ENCODE measurements around the gene FAM9C.
"Not testable (repeated sequence)": the region's sequence is repeated elsewhere in the genome, so short reads cannot be mapped to it uniquely, and the experiment has no call there.

FAM9C gene

GRCh38 chrX:13044441-13044840, at the start of gene FAM9C:
Gene FAM9C (minus strand): TSS chrX:13044620. CDS start chrX:13043789, 831 bp downstream.
- no peak for DNase-seq

DNA sequence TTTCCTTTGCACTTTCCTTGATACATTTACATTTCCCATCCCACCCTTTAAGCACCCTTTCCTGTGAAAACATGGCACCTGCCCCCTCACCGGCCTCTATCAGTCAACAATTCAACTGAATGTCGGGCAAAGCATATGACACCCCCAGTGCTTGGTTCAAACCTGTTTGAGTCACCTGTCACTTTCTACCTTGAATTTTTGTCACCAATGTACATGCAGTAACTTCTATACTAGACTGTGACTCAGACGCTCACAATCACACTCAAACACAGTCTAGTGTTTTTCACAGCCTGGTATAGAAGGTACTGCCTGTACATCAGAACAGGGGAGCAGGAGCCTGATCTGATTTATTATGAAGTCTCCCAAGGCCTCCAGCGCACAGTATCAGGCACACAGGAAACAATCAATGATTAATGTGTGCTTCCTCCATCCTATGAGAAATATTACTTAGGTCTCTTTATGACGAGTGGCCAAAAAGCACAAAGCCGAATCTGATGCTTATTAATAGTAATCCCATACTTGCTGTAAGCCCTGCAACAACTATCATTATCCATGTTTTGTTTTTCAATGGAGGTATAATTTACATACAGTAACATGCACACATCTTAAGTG, 49.2 kb upstream of the FAM9C start:
- DNase-seq = no peak

DNA sequence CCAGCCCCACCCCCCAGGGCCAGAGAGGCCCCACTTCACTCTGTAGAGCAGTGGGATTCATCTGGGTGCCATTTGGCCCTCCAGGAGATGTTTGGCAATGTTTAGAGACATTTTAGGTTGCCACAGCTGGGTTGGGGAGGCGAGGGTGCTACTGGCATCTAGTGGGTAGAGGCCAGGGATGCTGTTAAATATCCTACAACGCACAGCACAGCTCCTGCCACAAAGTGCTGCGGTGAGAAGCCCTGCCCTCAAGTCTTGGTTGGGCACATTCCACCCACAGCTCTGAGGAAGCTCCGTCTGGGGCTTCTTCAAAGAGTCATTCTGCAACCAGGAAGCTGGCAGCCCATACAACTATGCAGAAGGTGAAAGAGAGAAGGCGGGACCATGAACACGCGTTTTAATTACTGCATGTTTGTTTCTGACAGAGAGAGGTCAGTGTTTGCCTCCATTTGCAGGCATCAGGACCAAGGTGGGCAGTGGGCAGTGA, 48.1 kb upstream of the FAM9C start:
- DNase-seq = no peak

- no peak for DNase-seq
These were observed 46.8 kb upstream of the FAM9C start for GRCh38 chrX:13091111-13091765.

GRCh38 chrX:13090339-13091110, 46.1 kb upstream of the FAM9C start:
- DNase-seq = peak in 1 of 2 experiments; percentile 33

DNA sequence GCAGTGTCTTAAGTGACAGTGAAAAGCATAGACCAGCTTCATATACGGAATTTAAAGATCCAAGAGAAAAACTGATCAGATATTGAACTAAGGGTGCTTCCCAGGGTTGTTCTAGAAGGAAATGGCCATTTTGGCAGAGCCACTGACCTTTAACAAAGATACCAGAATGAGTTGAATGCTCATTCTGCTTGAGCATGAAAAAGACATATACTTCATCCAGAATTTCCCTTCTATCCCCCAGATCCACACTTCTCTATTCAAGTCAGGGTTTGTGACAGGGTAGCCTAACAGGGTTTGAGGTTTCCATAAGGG, 45.6 kb upstream of the FAM9C start:
- no peak for DNase-seq

GRCh38 chrX:13088156-13088487, 43.7 kb upstream of the FAM9C start:
- DNase-seq = no peak

GRCh38 chrX:13087322-13088155, 43.1 kb upstream of the FAM9C start:
- no peak for DNase-seq

GRCh38 chrX:13086793-13087321, 42.4 kb upstream of the FAM9C start:
- DNase-seq = not testable (repeated sequence)

GRCh38 chrX:13086076-13086475, 41.7 kb upstream of the FAM9C start:
- no peak for DNase-seq

DNA sequence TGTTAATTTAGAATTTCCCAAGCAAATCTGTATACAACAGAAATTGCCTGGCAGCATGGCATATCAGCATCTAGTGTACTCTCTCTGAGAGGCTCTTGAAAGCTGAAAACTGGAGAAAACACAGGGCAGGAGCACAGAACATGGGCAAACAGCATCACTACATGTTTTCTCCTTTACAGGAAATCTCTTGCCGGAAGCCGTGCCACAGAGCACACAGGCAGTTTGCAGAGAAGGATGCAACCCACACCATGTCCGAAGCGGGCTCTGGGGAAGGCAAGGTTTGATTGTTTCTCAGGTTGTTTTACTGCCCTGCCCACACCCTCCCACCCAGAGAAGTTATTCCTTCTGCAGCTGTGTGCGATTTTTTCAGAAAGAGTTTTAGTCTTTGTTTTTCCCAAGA, 41.1 kb upstream of the FAM9C start:
- no peak for DNase-seq

DNA sequence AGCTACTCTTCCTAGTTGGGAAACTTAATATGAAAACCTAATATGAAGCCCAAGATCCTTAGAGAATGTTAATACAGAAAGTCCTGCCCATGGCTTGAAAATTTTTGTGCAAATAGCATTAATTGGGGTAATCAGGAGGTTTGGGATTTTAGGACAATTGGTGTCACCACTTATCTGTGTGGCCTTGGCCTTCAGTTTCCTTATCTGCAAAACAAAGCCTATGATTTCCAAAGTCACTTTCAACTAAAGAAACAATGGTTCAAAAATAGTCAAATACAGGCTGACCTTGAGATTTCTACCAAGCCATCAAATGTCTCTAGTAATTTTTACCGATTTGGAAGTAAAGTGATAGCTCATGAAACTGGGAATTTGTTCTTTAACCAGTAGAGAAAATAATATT, 40.2 kb upstream of the FAM9C start:
- no peak for DNase-seq

DNA sequence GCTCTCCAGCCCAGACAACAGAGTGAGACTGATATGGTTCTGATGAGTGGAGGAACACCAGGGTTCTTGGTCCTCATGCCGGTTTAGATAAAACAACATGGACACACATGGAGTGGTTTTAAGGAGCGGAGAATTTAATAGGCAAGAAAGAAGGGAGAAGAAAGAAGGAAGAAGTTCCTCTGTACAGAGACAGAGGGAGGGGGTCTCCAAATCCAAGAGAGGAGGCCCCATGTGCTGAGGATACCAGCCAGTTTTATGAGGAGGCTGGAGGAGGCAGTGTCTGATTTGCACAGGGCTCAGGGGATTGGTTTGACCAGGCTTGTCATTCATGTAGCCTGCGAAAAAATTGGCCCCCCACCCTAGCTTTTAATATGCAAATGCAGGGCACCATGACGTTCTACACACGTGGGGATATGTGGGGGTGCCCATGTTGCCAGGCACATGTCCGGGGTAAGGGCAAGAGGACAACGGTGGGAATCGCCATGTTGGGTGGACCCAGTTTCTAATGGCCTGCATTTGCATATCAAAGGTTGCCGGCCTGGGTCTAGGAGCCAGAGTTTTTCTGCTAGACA, 39.4 kb upstream of the FAM9C start:
- DNase-seq = not testable (repeated sequence)

DNA sequence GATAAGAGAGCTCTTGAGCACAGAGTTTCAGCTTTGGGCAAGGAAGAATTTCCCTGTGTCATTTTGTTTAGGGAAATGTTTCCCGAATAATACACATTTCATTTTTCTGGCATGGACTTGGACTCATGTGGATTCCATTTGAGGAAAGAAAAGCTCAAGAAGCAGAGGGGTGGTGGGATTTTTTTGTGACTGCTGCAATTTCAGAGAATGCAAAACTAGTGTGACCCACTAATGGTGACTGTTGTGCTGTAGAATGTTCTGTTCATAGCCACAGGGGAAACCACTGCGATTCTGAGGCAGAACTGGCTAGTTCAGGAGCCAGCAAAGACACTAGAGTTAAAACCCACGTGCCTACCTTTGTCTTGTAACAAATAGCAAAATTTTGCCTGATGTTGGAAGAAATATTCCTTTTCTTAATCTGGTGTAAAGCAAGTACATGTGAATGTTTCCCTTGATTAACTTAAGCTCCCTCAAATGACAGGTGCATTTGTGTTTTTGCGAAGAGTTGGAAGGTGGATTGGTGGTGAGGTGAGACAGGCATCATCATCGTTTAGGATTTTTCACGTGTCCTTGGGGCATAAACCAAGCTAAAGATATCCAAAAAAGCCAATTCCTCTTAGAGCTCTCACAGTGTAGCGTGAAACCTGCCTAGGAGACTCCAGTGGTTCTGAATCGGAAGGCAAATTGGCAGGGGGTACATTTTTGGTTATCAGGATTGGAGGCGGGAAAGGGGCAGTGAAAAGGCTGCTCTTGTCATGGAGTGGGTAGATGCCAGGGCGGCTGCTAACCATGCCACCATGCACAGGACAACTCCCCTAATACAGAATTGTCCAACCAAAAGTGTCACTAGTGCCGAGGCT, 38.0 kb upstream of the FAM9C start:
- no peak for DNase-seq

- no peak for DNase-seq
These were observed 37.2 kb upstream of the FAM9C start for GRCh38 chrX:13081395-13082205.

DNA sequence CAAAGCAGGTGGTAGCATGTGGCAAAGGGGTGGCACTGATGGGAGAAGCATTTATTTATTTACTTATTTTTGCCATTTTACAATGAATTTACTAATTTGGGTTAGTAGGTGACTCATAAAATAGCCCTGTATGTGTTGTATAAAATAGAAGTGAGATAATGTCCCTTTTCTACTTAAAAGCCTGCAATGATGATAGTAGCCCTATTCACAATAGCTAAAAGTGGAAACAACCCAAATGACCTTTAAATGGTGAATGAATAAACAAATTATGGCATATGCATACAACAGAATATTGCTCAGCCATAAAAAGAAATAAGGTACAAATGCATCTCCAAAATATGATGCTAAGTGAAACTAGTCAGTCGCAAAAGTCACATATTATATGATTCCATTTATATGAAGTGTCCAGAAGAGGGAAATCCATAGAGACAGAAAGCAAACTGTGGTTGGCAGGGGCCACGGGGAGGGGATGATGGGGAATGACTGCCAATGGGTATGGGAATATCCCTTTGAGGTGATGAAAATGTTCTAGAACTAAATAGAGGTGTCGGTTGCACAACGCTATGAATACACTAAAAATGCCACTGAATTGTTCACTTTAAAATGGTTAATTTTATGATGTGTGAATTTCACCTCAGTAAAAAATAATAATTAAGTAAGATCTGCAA, 35.8 kb upstream of the FAM9C start:
- no peak for DNase-seq

- no peak for DNase-seq
These were observed 34.5 kb upstream of the FAM9C start for GRCh38 chrX:13078739-13079444.

DNA sequence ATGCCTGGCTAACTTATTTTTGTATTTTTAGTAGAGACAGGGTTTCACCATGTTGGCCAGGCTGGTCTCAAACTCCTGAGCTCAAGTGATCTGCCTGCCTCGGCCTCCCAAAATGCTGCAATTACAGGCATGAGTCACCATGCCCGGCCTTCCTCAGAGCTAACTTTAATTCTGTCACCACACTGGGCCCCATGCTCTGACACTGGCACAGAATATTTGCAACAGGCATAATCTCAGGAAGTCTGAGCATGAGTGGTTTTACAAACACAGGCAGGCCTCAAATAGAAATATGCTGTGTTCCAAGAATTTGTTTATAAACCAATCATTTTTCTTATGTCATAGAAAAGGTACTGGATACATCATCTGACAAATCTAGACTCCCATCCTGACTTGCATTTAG, 32.7 kb upstream of the FAM9C start:
- DNase-seq = no peak

- no peak for DNase-seq
These were observed 31.9 kb upstream of the FAM9C start for GRCh38 chrX:13076176-13076961.
